NCI-H2081 (cell line): ENCODE measurements around the gene SLC25A11.

ENCODE experiments used
- DNase-seq, 2 experiments: peaks; one replicate each; lab custom pipeline; 2025; lab: John Stamatoyannopoulos, UW

The SLC25A11 gene

GRCh38 chr17:4895657-4896331 is 44.1 kb downstream of the SLC25A11 start:
- no peak for DNase-seq

- DNase-seq: no peak
These were observed 44.7 kb downstream of the SLC25A11 start for GRCh38 chr17:4895121-4895520.

GRCh38 chr17:4893721-4894560 is 45.9 kb downstream of the SLC25A11 start:
- DNase-seq: no peak

GRCh38 chr17:4893272-4893671 is 46.6 kb downstream of the SLC25A11 start:
- DNase-seq: no peak

GRCh38 chr17:4892499-4893221 is 47.2 kb downstream of the SLC25A11 start:
- no peak for DNase-seq

GRCh38 chr17:4891411-4892410 is 48.1 kb downstream of the SLC25A11 start:
- DNase-seq: no peak

- no peak for DNase-seq
These were observed 52.3 kb downstream of the SLC25A11 start for GRCh38 chr17:4887581-4887980.
